DMS153 (cell line): ENCODE measurements around the gene MAP4K2.

ENCODE experiments used
- DNase-seq: peaks from one replicate; lab custom pipeline; 2025; lab: John Stamatoyannopoulos, UW

The MAP4K2 gene

GRCh38 chr11:64791781-64792291 lies 11.2 kb downstream of the MAP4K2 start:
- no peak for DNase-seq

- DNase-seq: no peak
These were observed 12.6 kb downstream of the MAP4K2 start for GRCh38 chr11:64790205-64791095.

GRCh38 chr11:64789331-64790204 lies 13.4 kb downstream of the MAP4K2 start:
- no peak for DNase-seq

- DNase-seq: no peak
These were observed 14.4 kb downstream of the MAP4K2 start for GRCh38 chr11:64788321-64789215.

- no peak for DNase-seq
These were observed 15.3 kb downstream of the MAP4K2 start for GRCh38 chr11:64787526-64788320.

- no peak for DNase-seq
These were observed 16.7 kb downstream of the MAP4K2 start for GRCh38 chr11:64786308-64786707.

- no peak for DNase-seq
These were observed 18.0 kb downstream of the MAP4K2 start for GRCh38 chr11:64784813-64785581.

GRCh38 chr11:64778473-64779298 lies 24.3 kb downstream of the MAP4K2 start, which contains the start of gene SF1:
Gene SF1 (minus strand): TSS chr11:64778542. CDS start chr11:64778392, 150 bp downstream.
- DNase-seq: peak; percentile 100

- no peak for DNase-seq
These were observed 24.9 kb downstream of the MAP4K2 start for GRCh38 chr11:64778223-64778472.

- DNase-seq: no peak
These were observed 25.4 kb downstream of the MAP4K2 start for GRCh38 chr11:64777449-64778222.

GRCh38 chr11:64776875-64777274 lies 26.1 kb downstream of the MAP4K2 start:
- DNase-seq: no peak

- DNase-seq: no peak
These were observed 26.6 kb downstream of the MAP4K2 start for GRCh38 chr11:64776425-64776824.

- DNase-seq: no peak
These were observed 28.9 kb downstream of the MAP4K2 start for GRCh38 chr11:64774144-64774543.

- DNase-seq: no peak
These were observed 30.6 kb downstream of the MAP4K2 start for GRCh38 chr11:64772303-64773018.

GRCh38 chr11:64771861-64772260 lies 31.2 kb downstream of the MAP4K2 start:
- no peak for DNase-seq

GRCh38 chr11:64770120-64770519 lies 32.9 kb downstream of the MAP4K2 start:
- no peak for DNase-seq

- DNase-seq: no peak
These were observed 33.7 kb downstream of the MAP4K2 start for GRCh38 chr11:64769283-64769682.

GRCh38 chr11:64768300-64768694 lies 34.7 kb downstream of the MAP4K2 start:
- no peak for DNase-seq
